H4 (cell line): ENCODE measurements around the gene ERMARD. TPM values are rescaled to one million over a fixed set of nuclear protein-coding genes. Genes with fewer than 3 reads are reported as not detected.

ENCODE experiments used
- DNase-seq: peaks from one replicate; pipeline ENCODE4 v3.0.0-alpha.2; 2015; ENCODE audit warnings: low spot score
- total RNA-seq: library from RNA; depleted of rRNA; stranded (reverse); fragments of >200 nt; shearing (Covaris generic); gene quantifications from 2 replicates; pipeline ENCODE4 v1.2.3, GENCODE V29; 2014

Gene ERMARD
- total RNA-seq, 1 experiment from 2014 or later, result 13.4 TPM

DNA sequence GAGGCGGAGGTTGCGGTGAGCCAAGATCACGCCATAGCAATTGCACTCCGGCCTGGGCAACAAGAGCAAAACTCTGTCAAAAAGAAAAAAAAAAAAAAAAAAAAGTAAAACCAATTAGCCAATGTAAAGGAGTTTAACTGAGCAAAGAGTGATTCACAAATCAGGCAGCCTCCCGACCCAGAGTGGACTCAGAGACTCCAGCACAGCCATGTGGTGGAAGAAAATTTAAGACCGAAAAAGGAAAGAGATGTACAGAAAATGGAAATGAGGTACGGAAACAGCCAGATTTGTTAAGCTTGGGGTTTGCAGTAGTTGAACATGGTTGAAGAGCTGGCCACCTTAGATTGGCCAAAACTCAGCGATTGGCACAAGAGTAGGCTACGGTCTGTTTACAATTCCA, 51.4 kb downstream of the ERMARD start:
- no peak for DNase-seq

- DNase-seq, result no peak
These were observed 51.9 kb downstream of the ERMARD start for GRCh38 chr6:169803271-169803811.

DNA sequence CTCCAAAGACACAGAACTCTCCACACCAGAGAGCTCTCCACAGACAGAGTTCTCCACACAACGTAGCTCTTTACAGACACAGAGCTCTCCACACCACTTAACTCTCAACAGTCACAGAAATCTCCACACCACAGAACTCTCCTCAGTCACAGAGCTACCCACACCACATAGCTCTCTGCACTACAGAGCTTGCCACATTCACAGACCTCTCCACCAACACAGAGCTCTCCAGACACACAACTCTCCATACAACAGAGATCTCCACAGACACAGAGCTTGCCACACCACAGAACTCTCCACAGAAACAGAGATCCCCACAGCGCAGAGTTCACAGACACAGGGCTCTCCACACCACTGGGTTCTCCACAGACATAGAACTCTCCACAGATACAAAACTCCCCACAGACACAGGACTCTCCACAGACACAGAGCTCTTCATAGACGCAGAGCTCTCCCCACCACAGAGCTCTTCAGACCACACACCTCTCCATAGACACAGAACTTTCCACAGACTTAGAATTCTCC, 52.5 kb downstream of the ERMARD start:
- no peak for DNase-seq

GRCh38 chr6:169804427-169804826, 53.0 kb downstream of the ERMARD start:
- no peak for DNase-seq

DNA sequence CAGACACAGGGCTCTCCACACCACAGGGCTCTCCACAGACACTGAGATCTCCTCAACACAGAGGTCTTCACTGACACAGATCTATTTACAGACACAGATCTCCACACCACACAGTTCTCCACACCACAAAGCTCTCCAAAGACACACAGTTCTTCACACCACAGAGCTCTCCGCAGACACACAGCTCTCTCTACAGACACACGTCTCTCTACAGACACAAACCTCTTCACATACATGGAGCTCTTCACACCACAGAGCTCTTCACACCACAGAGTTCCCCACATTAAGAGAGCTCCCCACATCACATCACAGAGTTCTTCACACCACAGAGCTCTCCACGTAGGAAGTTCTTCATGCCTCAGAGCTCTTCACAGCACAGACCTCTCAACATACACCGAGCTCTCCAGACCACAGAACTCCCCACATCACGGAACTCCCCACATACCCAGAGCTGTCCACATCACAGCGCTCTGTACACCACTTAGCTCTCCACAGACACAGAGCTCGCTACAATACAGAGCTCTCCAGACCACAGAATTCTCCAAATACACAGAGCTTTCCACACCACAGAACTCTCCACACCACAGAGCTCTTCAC, 53.9 kb downstream of the ERMARD start:
- DNase-seq, result no peak

- DNase-seq, result no peak
These were observed 55.3 kb downstream of the ERMARD start for GRCh38 chr6:169806701-169807100.

DNA sequence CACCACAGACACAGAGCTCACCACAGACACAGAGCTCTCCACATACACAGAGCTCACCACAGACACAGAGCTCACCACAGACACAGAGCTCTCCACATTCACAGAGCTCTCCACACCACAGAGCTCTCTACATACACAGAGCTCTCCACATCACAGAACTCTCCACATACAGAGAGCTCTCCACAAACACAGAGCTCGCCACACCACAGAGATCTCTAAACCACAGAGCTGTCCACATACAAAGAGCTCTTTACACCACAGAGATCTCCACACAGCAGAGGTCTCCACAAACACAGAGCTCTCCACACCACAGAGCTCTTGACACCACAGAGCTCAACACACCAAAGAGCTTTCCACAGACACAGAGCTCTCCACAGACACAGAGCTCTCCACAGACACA, 55.8 kb downstream of the ERMARD start:
- no peak for DNase-seq

- no peak for DNase-seq
These were observed 56.5 kb downstream of the ERMARD start for GRCh38 chr6:169807699-169808607.

DNA sequence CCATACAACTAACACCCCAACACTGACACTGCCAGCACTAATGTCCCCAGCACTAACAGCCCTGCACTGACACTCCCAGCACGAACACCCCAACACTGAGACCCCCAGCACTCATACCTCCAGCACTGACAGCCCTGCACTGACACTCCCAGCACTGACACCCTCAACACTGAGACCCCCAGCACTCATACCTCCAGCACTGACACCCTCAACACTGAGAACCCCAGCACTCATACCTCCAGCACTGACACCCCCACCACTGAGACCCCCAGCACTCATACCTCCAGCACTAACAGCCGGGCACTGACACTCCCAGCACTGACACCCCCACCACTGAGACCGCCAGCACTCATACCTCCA, 57.2 kb downstream of the ERMARD start:
- no peak for DNase-seq

- DNase-seq, result no peak
These were observed 58.0 kb downstream of the ERMARD start for GRCh38 chr6:169809386-169809785.

- DNase-seq, result no peak
These were observed 58.9 kb downstream of the ERMARD start for GRCh38 chr6:169810066-169810989.

DNA sequence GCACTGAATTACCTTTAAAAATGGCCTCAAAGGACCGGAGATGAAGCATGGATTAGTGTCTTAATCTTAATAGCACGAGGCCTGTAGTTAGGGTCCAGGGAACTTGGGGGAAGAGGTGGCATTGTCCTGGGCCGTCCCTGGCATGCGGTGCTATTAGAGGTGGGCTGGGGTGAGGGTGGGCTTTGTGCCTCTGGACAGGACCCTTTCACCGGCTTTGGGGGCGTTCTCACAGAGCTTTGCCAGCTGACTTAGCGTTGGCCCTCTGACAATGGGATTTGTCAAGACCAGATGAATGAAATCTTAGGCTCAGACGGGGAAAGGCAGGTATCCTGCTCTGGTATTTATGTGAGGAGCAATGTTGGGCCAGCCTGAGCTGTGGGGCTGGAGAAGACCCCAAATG, 59.6 kb downstream of the ERMARD start:
- DNase-seq, result no peak

GRCh38 chr6:169811521-169812256, 60.3 kb downstream of the ERMARD start:
- no peak for DNase-seq

DNA sequence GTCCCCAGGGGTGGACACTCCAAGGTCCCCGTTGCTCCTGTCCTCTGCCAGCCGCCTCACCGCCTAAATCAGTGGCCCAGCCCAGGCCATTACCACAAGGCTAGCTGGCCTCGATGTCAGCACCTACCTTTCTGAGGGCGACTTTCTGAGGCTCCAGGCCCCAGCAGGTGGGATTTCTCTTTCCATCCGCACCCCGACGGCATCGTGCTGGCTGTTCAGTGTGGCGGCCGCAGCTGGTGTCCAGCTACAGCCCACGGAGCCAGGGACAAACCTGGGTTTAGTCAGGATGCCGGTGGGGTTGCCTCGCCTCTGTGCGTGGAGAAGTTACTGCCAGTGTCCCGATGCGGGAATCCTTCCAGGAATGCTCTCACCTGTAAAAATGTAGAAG, 60.8 kb downstream of the ERMARD start:
- DNase-seq, result no peak

GRCh38 chr6:169813969-169814368, 62.5 kb downstream of the ERMARD start:
- no peak for DNase-seq

- DNase-seq, result no peak
These were observed 64.6 kb downstream of the ERMARD start for GRCh38 chr6:169816054-169816453.

DNA sequence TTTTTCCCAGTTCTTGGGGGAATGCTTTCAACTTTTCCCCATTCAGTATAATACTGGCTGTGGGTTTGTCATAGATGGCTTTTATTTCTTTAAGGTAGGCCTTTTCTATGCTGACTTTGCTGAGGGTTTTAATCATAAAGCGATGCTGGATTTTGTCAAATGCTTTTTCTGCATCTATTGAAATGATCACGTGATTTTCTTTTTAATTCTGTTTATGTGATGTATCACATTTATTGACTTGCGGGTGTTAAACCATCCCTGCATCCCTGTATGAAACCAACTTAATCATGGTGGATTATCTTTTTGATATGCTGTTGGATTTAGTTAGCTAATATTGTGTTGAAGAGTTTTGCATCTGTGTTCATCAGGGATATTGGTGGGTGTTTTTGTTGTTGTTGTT, 65.6 kb downstream of the ERMARD start:
- no peak for DNase-seq

- DNase-seq, result no peak
These were observed 68.9 kb downstream of the ERMARD start for GRCh38 chr6:169820358-169820757.

- no peak for DNase-seq
These were observed 72.6 kb downstream of the ERMARD start for GRCh38 chr6:169824021-169824420.

DNA sequence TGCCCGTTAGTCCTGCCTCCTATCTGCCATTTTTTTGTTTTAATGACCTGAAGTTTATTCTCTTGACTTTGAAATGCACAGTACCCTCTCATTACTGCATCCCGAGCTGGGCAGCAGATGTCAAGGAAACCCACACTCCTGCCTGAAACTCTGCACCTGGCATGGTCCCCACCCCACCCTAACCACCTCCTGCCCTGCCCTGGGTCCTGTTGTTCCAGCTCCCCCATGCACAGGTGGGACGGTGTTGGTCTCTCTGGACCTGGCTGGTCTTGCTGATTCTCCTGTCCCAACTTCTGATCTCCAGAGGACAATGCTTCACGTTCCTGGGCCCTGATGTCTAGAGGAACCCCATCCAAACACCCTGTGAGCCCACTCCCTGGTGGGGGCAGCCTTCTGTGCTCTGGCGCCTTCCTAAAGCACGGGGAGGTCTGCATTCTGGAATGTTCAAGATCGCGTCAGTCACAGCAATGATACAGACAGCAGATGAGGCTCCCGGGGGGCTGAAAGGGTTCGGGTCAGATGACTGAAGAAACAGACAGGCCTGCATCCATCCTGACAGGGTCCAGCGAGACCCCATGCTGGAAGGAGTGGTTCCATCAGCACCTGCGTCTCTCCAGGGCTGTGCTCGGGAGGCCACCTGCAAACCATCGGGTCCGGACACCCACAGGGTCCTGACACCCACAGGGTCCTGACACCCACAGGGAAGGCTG, 73.6 kb downstream of the ERMARD start:
- no peak for DNase-seq
